ENCODE data around the gene SLC17A2. TPM values are rescaled to one million over a fixed set of nuclear protein-coding genes. Genes with fewer than 3 reads are reported as not detected.

SLC17A2 gene
- total and polyA plus RNA-seq, 2 of the 13 experiments (the other 11 are each of a cell fraction or from before 2014, with no cell fraction given): 11.2 to 32.4 TPM

GRCh38 chr6:25863360-25863759, 67.1 kb downstream of the SLC17A2 start (continued):
- TF ChIP-seq AGO2 (optimal IDR thresholded peaks at IDR 0.05; ENCODE audit: low read depth, low read length): no peak
- TF ChIP-seq ZNF138 (CRISPR knock-in tag; IDR thresholded peaks at IDR 0.05; ENCODE audit: low read depth): no peak
- no peak for TF ChIP-seq PHF5A (CRISPR knock-in tag; IDR thresholded peaks at IDR 0.05; ENCODE audit: low read depth, unreplicated experiment)
- no peak for TF ChIP-seq NONO (IDR thresholded peaks at IDR 0.05)
- no peak for TF ChIP-seq NONO (CRISPR knock-in tag; conservative IDR thresholded peaks at IDR 0.05)
- TF ChIP-seq HNRNPUL1 (IDR thresholded peaks at IDR 0.05; ENCODE audit: low read depth, low read length): no peak
- no peak for TF ChIP-seq JUN (CRISPR knock-in tag; IDR thresholded peaks at IDR 0.05)
- TF ChIP-seq HHEX (CRISPR knock-in tag; IDR thresholded peaks at IDR 0.05): no peak
- no peak for TF ChIP-seq RORA (CRISPR knock-in tag; IDR thresholded peaks at IDR 0.05)
- TF ChIP-seq ZNF414 (CRISPR knock-in tag; IDR thresholded peaks at IDR 0.05): no peak
- no peak for TF ChIP-seq KIAA2018 (CRISPR knock-in tag; IDR thresholded peaks at IDR 0.05; ENCODE audit: borderline replicate concordance)
- no peak for TF ChIP-seq ZNF558 (CRISPR knock-in tag; IDR thresholded peaks at IDR 0.05; ENCODE audit: borderline replicate concordance)
- TF ChIP-seq ZNF503 (CRISPR knock-in tag; IDR thresholded peaks at IDR 0.05): 0 out of 2 replicates have a peak, but pooled peaks have one; percentile 42
- TF ChIP-seq SMYD3 (CRISPR knock-in tag; IDR thresholded peaks at IDR 0.05): no peak
- no peak for TF ChIP-seq E2F2 (CRISPR knock-in tag; IDR thresholded peaks at IDR 0.05; ENCODE audit: borderline replicate concordance)
- no peak for TF ChIP-seq ZNF501 (CRISPR knock-in tag; IDR thresholded peaks at IDR 0.05)
- TF ChIP-seq, protein P1, sequence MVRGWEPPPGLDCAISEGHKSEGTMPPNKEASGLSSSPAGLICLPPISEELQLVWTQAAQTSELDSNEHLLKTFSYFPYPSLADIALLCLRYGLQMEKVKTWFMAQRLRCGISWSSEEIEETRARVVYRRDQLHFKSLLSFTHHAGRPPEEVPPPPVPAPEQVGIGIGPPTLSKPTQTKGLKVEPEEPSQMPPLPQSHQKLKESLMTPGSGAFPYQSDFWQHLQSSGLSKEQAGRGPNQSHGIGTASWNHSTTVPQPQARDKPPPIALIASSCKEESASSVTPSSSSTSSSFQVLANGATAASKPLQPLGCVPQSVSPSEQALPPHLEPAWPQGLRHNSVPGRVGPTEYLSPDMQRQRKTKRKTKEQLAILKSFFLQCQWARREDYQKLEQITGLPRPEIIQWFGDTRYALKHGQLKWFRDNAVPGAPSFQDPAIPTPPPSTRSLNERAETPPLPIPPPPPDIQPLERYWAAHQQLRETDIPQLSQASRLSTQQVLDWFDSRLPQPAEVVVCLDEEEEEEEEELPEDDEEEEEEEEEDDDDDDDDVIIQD (CRISPR knock-in tag; IDR thresholded peaks at IDR 0.05; ENCODE audit: low read depth): peak; percentile 44; the same call in 1 of the 2 replicates
